GM18511 (cell line): ENCODE measurements around the gene KRT73.

Experiments used
- ATAC-seq: cut with Tn5 transposase; IDR thresholded peaks from one replicate; pipeline ENCODE4 v1.9.1; 2021; ENCODE audit warnings: mild to moderate bottlenecking, moderate library complexity; ENCODE audit not compliant: unreplicated experiment

KRT73 gene

GRCh38 chr12:52627395-52628110 is 9.2 kb upstream of the KRT73 start:
- ATAC-seq = no peak

GRCh38 chr12:52622349-52622748 is 4.0 kb upstream of the KRT73 start:
- ATAC-seq = no peak

DNA sequence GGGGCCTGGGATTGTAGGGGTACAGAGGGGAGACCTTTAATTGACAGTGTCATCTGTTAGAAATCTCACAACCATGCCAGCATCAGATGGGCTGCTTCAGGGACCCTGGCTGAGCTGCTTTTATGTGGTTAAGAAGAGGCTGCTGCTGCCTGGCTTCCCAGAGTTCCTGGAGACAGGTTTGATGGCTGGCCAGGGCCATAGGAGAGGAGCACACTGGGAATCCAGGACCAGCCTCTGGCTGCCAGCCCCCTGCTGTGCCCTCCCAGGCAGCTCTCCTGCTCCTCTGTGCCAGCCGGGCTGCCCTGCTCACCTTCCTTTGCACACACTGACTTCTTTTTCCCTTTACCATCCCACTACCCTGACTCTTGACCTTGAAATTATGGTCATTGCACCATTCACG is 507 bp upstream of the KRT73 start:
- no peak for ATAC-seq

- ATAC-seq = no peak
Observed at GRCh38 chr12:52617403-52617785, 965 bp downstream of the KRT73 start.

DNA sequence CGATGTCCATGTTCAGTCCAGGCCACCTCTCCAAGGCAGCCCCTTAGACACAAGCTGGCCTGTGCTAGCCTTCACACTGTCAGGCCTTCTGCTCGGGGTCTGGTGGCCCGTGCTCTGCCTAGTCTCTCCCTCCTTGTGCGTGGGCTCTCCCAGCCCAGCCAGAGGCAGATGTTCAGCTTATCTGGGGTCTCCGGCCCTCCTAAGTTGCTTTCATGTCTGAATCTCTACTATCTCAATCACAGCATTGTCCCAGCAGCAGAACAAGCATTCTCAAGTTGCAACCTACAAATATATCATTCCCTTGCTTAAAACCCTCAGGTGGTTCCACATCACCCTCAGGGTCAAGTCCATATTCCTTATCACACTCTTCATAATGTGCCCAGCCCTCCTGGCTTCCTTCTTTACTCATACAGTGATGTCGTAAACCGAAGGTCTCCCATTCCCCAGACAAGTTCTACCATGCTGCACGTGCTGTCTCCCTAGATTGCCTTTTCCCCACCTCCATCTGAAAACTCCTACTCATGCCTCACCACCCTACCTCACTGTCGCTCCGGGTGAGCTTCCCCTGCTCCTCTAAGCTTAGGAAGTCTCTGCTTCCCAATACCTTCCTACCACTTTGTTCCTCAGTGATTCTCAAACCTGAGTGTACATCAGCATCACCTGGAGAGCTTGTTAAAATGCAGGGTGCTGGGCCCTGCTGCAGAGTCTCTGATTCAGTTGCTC is 1.5 kb downstream of the KRT73 start:
- ATAC-seq = no peak

DNA sequence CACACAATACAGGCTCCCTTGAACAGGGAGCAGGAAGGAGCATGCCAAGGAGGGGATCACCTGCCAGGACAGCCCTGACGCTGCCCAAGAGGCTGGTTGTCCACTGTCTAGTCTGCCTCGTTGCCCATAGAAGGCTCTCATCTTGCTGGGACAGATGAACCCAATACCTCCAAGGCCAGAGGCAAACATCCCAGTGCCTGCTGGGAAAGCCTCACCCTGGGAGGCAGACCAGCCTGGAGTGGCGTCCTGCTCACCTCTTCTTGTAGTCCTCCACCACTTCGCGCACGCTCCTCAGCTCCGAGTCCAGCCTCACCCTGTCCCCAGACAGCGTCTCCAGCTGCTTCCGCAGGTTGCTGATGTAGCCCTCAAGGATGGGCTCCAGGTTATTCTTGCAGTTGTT is 2.4 kb downstream of the KRT73 start:
- ATAC-seq = no peak

- no peak for ATAC-seq
Observed at GRCh38 chr12:52615208-52615868, 3.0 kb downstream of the KRT73 start.

DNA sequence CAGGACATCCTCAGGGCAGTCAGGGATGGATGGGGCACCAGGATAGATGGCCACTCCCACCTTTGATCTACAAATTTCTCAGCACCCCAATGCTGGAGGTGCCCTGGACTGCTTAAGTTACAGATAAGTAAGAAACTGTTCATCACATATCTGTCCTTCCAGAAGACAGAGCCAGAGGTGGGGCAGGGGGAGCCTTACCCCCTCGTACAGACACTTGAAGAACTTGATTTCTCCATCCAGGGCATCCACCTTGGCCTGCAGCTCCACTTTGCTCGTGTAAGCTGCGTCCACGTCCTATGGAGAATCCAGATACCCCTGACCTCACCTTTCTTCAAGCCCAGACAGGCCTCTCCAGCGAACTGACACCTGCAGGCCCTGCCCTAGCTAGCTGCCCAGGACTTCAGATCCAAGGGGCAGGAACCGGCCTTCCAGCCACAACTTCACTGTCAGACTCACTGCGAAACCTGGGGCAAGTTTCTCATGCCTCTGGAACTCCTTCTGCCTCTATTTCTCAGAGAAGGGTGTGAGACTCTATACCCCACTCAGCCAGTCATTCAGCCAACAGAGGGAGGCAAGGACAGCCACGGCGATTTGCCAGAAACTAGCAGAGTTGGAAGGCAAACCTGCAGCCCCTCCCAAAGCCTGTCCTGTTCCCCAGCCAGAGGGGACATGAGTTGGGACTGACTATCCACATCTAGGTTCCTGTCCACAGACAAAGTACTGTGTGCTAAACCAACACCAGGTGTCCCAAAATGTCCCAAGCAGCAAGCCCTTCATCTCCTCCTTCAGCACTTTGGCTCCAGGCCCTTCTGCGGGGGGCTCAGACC is 3.8 kb downstream of the KRT73 start:
- no peak for ATAC-seq

DNA sequence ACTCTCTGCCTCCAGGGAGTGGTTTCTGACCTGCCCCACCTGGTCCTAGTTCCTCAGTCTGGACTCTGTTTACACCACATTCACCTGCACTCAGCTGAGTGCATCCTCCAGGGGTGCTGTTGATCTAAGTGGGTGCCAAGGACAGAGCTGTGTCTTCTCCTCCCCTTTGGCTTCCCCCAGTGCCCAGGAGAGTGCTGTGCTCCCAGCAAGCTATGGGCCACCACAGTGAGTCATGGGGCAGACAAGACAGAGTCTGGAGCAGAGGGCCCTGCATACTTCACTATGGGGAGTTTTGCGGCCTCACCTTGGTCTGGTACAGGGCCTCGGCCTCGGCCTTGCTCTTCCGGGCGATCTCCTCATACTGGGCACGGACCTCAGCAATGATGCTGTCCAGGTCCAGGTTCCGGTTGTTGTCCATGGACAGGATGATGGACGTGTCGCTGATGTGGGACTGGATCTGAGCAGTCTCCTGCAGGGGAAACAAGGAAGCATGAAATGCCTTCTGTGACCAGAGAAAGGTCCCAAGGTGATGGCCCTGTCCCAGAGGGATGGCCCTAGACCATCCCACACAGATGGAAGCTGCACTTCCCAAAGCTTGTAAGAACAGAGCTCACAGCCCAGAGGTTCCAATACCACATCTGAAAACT is 4.9 kb downstream of the KRT73 start:
- ATAC-seq = no peak

DNA sequence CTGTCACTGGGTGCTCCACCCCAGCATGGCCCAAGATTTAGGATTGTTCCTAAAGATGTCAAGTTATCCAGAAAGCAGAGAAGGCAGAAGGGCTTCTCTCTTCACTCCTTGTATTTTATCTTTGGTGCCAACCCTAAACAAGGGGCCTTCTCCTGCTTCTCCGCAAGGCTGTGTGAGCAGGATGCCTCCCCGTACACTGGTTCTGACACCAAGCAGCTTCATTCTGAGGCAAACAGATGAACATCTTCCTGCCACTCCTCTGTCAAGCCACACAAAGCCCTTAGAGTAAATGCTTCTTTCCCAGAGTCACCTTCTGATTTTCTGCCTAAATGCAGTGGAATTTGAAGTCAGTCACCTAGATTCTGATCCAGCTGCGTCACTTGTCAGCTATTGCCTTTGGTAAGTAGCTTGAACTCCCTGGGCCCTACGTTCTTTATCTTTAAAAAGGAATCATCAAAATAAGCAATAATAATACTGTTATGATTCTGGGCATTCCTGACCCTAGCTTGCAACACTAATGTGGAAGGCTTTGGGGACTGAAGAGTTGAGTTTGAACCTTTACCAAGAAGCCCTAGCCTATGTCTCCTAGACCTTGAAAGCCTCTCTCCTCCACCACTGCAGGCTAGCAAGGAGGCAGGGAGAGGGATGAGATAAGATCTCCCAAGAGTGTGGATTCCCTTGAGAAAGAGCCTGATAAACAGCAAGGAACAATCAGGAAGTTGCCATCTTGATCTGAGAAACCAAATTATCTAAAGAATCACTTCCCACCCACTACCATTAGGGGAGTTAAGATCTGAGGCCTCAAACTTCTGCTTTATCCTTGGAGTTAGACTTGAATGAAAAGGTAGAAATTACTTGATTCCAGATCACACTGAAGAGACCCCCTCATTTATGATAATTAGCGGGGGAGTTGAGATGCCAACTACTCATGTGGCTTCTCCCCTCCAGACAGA is 5.7 kb downstream of the KRT73 start:
- ATAC-seq = no peak

DNA sequence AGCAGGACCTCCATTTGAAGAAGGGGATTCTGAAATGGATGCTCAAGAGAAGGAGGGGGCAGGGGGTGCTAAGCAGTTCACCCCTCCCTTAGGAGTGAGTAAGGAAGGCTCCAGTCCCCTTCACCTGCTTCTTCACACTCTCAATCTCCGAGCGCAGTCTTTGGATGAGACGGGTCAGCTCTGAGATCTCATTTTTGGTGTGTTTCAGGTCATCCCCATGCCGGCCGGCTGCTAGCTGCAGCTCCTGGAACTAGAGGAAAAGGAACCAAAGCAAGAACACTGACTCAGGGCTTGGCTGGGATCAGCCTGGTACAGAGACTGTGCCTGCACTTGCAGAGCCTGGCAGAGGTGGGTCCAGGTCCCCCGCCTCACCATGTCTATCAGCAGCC is 7.3 kb downstream of the KRT73 start:
- ATAC-seq = no peak

DNA sequence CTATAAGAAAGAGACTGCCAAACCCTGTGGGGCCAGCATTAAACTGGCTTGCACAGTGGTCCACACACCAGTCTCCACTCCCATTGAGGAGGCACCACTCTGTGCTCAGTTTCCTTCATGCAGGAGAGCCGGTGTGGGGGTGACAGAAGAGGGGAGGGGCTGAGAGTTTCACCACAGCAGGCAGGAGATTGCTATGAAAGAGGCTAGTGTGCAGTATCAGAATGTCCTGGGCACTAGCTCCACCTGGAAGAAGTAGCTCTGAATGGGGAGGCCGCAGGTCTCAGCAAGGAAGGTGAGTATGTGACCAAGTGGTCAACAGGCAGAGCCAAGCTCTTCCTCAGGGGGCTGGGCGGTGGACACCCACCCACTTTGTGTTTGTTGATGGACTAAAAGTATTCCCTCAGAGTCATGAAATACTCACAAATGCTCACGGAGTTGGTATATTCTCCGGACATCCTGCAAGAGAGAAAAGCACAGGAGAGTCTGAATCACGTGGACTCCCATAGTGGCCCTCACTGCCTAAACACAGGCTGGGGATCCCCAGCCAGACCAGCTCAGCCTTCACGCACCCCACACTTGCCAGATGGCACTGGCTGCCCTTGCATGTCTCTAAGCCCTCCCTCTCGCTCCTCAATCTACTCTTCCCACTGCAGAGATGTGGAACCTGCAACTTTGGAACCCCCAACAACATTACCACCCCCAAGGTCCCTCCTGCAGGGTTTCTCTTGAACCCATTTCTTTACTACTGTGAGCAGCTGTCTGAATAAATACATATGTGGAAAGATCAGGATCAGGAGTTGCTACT is 9.3 kb downstream of the KRT73 start:
- no peak for ATAC-seq

DNA sequence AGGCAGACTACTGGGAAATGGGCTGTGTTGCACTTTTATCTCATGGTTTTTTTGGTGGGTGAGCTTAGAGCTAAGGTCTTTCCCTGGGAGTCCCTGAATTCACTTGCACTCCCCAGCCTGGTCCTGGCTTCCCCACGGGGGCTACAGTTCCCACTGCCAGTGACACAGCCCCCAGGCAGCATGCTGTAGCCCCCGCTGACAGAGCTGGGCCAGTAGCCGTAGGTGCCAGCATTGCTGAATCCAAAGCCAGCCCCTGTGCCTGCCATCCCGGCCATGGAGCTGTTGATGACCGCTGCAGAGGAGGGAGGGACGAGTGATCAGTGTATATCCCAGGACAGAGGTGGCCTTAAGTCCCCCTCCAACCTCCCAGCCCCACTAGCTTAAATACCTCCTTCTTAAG is 10.2 kb downstream of the KRT73 start:
- ATAC-seq = no peak

GRCh38 chr12:52607314-52607713 is 11.0 kb downstream of the KRT73 start:
- no peak for ATAC-seq

DNA sequence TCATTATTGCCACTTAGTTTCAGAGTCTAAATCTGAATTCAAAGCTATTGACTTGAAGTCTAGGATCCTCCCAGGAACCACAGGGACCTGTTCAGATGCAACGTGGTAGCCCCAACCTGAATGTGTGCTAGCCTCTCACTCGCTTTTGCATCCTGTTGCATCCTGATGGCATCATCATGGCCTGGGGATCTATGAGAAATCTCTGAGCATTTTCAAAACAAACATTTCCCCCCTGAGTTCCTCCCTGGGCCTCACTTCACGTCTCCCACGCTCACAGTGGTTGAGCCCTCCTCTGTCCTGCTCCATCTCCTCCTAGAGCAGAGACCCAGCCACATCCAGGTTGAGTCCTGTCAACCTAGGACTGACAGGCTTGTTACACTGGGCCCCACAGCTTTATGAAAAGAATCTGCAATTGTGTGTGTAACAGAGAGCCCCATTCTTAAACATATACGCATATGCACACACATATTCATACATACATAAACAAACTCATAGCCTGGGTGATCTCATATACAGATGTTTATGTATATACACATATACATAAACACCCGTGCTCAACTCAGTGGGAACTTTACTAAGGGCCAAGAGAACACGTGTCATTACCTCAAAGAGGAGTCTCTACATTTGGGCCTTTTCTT is 11.7 kb downstream of the KRT73 start:
- no peak for ATAC-seq

DNA sequence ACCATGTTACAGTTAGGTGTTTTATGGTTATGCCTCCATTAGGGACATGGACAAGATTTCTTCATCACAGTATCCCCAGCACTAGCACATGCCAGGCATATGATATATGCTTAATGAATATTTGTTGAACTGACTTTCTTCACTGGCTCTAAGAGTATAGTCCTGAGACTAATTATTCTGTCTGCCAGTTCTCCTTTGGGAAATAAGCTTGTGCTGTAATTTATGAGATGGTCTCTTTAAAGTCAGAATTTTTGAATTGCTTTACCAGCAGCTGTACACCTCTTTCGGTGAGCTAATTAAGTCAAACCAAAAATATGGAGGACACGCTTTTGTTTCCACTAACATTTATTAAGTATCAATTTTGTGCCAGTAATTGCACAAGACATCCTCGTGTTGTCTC is 12.3 kb downstream of the KRT73 start:
- no peak for ATAC-seq

DNA sequence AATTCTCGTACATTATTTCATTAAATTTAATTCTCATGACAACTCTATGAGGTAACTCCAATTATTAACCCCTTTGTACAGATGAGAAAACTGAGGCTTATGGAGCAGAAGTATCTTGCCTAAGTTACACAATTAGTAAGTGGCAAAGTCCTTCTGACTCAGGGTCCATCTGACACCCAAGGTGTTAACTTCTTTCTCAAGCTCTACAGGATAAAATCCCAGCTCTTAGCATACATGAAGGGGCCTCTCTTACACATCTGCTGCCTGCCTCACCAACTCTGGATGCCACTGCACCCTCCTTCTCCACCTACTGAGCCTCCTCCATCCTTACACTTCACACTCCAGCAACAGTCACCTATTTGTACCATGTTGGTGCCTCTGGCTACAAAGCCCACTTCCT is 12.8 kb downstream of the KRT73 start:
- ATAC-seq = no peak

DNA sequence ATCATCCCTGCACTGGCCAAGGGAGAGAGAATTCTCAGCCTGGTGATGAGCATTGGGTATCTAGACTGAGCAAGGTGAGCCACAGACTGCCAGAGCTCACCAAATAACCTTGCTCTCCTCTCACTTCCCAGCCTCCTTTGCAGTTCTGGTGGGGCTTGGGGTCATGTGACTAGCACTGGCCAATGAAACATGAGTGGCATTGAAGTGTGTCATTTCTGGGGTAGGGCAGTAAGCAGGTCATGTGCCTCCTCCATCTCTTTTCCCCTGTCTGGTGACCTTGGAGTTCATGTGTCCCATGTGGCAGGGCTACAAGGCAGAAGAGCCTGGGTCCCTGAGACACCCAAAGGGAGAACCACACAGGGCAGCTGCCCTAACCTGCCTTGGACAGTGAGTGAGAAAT is 13.5 kb downstream of the KRT73 start:
- ATAC-seq = no peak
